ENCODE measurements around the gene SCYGR5. TPM values are rescaled to one million over a fixed set of nuclear protein-coding genes. Genes with fewer than 3 reads are reported as not detected.

Gene SCYGR5
- total and polyA plus RNA-seq, 2 of the 8 experiments (the other 6 are each of a cell fraction or from before 2014, with no cell fraction given) = not detected

- H3K4me1 ChIP-seq (replicated peaks in 1 of 4; ENCODE audit: control insufficient read depth in 3 of 4, insufficient read depth in 4 of 4, low read length in 3 of 4) = no peaks in the 10 kb centered on the region
- no peak overlapping the region for H4K5ac ChIP-seq (ENCODE audit: insufficient read length, low read depth, low read length)
- no peak overlapping the region for H2BK12ac ChIP-seq (ENCODE audit: low read depth, low read length)
- H3K36me3 ChIP-seq (ENCODE audit: control insufficient read depth in 2 of 4, insufficient read depth in 4 of 4, low read length in 3 of 4) = no peaks in the 10 kb centered on the region
- no peak overlapping the region for H3K18ac ChIP-seq (ENCODE audit: extremely low read depth, low read length)
- ChIA-PET POLR2A (ENCODE audit: partially characterized antibody) (no interaction called here), CTCF (ENCODE audit: partially characterized antibody) (interaction anchor here (0.6 to 2.0 kb wide), 2 partner anchors 112 to 262 kb away, joined by 3 to 9 read pairs; no protein-coding TSS in a partner anchor)
- 100% methylated on average over 1 of the region's 1 CpG; no CpG with 5 or more reads in 1 of the 2 experiments for WGBS, 2 experiments (ENCODE audit: extremely low coverage in 1 of 2, insufficient coverage in 1 of 2, insufficient read length in 1 of 2, insufficient replicate concordance in 2 of 2, low coverage in 1 of 2, low lambda C conversion rate in 2 of 2, missing lambda C conversion rate in 1 of 2)
- no peak overlapping the region for H3K27ac ChIP-seq (ENCODE audit: low read depth, low read length)
- no peak overlapping the region for H2BK20ac ChIP-seq (ENCODE audit: low read length)
- H2BK15ac ChIP-seq (ENCODE audit: low read length) = no peak overlapping the region
- no peaks in the 10 kb centered on the region for H3K9me3 ChIP-seq (ENCODE audit: insufficient read depth in 2 of 2, low read depth in 1 of 2, low read length in 1 of 2)
- H2AFZ ChIP-seq (ENCODE audit: low read length) = no peak overlapping the region
- no peak overlapping the region for H3K23ac ChIP-seq (ENCODE audit: insufficient read length)
- H4K8ac ChIP-seq (ENCODE audit: extremely low read depth, insufficient read depth, low read length) = no peak overlapping the region
- H4K91ac ChIP-seq (replicated peaks; ENCODE audit: insufficient read length, low read length) = no peak overlapping the region
- H3K4me3 ChIP-seq (ENCODE audit: extremely low read depth in 1 of 4, insufficient read depth in 2 of 4, low read depth in 3 of 4, low read length in 4 of 4) = no peak overlapping the region
- no peaks in the 10 kb centered on the region for H3K79me2 ChIP-seq (ENCODE audit: control insufficient read depth in 1 of 2, insufficient read depth in 2 of 2, low read length in 2 of 2)
- no peaks in the 10 kb centered on the region for H4K20me1 ChIP-seq (replicated peaks in 1 of 2; ENCODE audit: control insufficient read depth in 1 of 2, insufficient read depth in 2 of 2, low read length in 2 of 2)
- H3K4me2 ChIP-seq (ENCODE audit: insufficient read depth in 1 of 2, low read depth in 2 of 2, low read length in 2 of 2) = no peak overlapping the region
- no peak for FAIRE-seq
- no peak overlapping the region for H3K4ac ChIP-seq (replicated peaks; ENCODE audit: insufficient read length, low read depth, low read length)
- H2AK5ac ChIP-seq (ENCODE audit: low read depth, low read length) = no peak overlapping the region
- no peak overlapping the region for H3K56ac ChIP-seq (replicated peaks; ENCODE audit: insufficient read length, low read depth, low read length)
- H2BK120ac ChIP-seq (replicated peaks; ENCODE audit: low read depth, low read length) = no peak overlapping the region
- H3K23me2 ChIP-seq (ENCODE audit: low read depth, low read length) = no peaks in the 10 kb centered on the region
- H3K14ac ChIP-seq (ENCODE audit: insufficient read length) = no peak overlapping the region
- no peak overlapping the region for H3K9ac ChIP-seq (replicated peaks in 1 of 4; ENCODE audit: extremely low read depth in 1 of 4, low read depth in 3 of 4, low read length in 3 of 4)
- no peaks in the 10 kb centered on the region for H3K79me1 ChIP-seq (ENCODE audit: low read depth, low read length)
- TF ChIP-seq SIN3A (conservative IDR thresholded peaks at IDR 0.05 in 1 of 2, IDR thresholded peaks at IDR 0.05 in 1 of 2; ENCODE audit: low read depth in 1 of 2, low read length in 2 of 2) (no peak), NANOG (IDR thresholded peaks at IDR 0.05; ENCODE audit: insufficient read depth, low read depth, low read length, poor library complexity, severe bottlenecking) (no peak), EZH2 (IDR thresholded peaks at IDR 0.05; ENCODE audit: low read depth, low read length, severe bottlenecking) (no peak), BACH1 (IDR thresholded peaks at IDR 0.05; ENCODE audit: low read length) (no peak), HDAC2 (IDR thresholded peaks at IDR 0.05; ENCODE audit: borderline replicate concordance in 1 of 2, low read depth in 2 of 2, low read length in 2 of 2) (no peak)
- no peaks in the 10 kb centered on the region for H3K27me3 ChIP-seq (replicated peaks in 1 of 4; ENCODE audit: control insufficient read depth in 3 of 4, extremely low read depth in 1 of 4, insufficient read depth in 3 of 4, low read length in 3 of 4)
- DNase-seq (ENCODE audit: low read depth in 1 of 2, low spot score in 2 of 2) = no peak
- no peak overlapping the region for H2BK5ac ChIP-seq (ENCODE audit: low read depth, low read length)
Observed at GRCh38 chr2:227654426-227654825, 12.2 kb upstream of the SCYGR5 start.
